Left ventricle myocardium superior (tissue), 1 donor: Measurements from ENCODE around the gene MMP11. TPM values are rescaled to one million over a fixed set of nuclear protein-coding genes. Genes with fewer than 3 reads are reported as not detected.
A peak's percentile ranks its signal among the peaks of the same experiment; 100 is the strongest.

Experiments
- ATAC-seq: fragments of 200-7000 bp; cut with Tn5 transposase; one replicate; pipeline ENCODE4 v1.9.1; 2020; ENCODE audit warnings: mild to moderate bottlenecking, moderate library complexity
- DNase-seq: peaks from one replicate; pipeline ENCODE4 v3.0.0-alpha.2; 2020
- intact Hi-C: fragments of 100-400 bp; cut with micrococcal nuclease; formaldehyde crosslinking; loops from one replicate; pipeline ENCODE4 v1.11.0; 2022
- total RNA-seq: library from RNA; stranded (reverse); fragmentation: NEBNext Ultra II Directional; extraction: Animal tissue kit (Norgen Biotek cat#: 25700); gene quantifications from one replicate; pipeline ENCODE4 v1.2.1, GENCODE V29; 2021
- donor health status: DM: no; HTN: yes; CAD: no; lungs with severe emphysema.

Gene MMP11
- total RNA-seq, 1 donor from 2014 or later, result 32.3 TPM

- peak; percentile 61 for ATAC-seq
- DNase-seq, result peak; percentile 56
- intact Hi-C loops, result no loop called here
Measured at GRCh38 chr22:23822101-23822671, 49.5 kb downstream of the MMP11 start.

- ATAC-seq, result peak; percentile 44
- intact Hi-C loops, result no loop called here
- peak; percentile 51 for DNase-seq
Measured at GRCh38 chr22:23823331-23823791, 50.7 kb downstream of the MMP11 start.

GRCh38 chr22:23824476-23825245, 52.0 kb downstream of the MMP11 start:
- DNase-seq (peak; percentile 46), ATAC-seq (no peak)
- intact Hi-C loops, result no loop called here

GRCh38 chr22:23825246-23825905, 52.7 kb downstream of the MMP11 start:
- ATAC-seq (no peak), DNase-seq (peak; percentile 10)
- intact Hi-C loops, result no loop called here

GRCh38 chr22:23826510-23827350, 54.1 kb downstream of the MMP11 start:
- DNase-seq (peak; percentile 39), ATAC-seq (no peak)
- intact Hi-C loops, result no loop called here

GRCh38 chr22:23827351-23827995, 54.8 kb downstream of the MMP11 start:
- intact Hi-C loops, result no loop called here
- DNase-seq (no peak), ATAC-seq (no peak)

GRCh38 chr22:23828800-23829680, 56.4 kb downstream of the MMP11 start:
- intact Hi-C loops, result no loop called here
- peak; percentile 83 for ATAC-seq

GRCh38 chr22:23829845-23830372, 57.3 kb downstream of the MMP11 start:
- ATAC-seq (no peak), DNase-seq (no peak)
- intact Hi-C loops, result no loop called here

More at GRCh38 chr22:23828800-23829680, 56.4 kb downstream of the MMP11 start:
- DNase-seq, result peak; percentile 74

- ATAC-seq (no peak), DNase-seq (no peak)
Measured at GRCh38 chr22:23831261-23831660, 58.6 kb downstream of the MMP11 start.

GRCh38 chr22:23831781-23832180, 59.1 kb downstream of the MMP11 start:
- DNase-seq (peak; percentile 29), ATAC-seq (no peak)
- intact Hi-C loops, result no loop called here

More at GRCh38 chr22:23831261-23831660, 58.6 kb downstream of the MMP11 start:
- intact Hi-C loops, result no loop called here

GRCh38 chr22:23832226-23833016, 59.8 kb downstream of the MMP11 start:
- intact Hi-C loops, result no loop called here
- DNase-seq (peak; percentile 65), ATAC-seq (peak; percentile 0)

- intact Hi-C loops, result no loop called here
- ATAC-seq (no peak), DNase-seq (peak; percentile 46)
Measured at GRCh38 chr22:23833017-23833751, 60.5 kb downstream of the MMP11 start.
